GM19240 (cell line): ENCODE results near the gene PCSK4.

ENCODE experiments used
- DNase-seq: peaks from one replicate; pipeline ENCODE4 v3.0.0; 2011; ENCODE audit warnings: low spot score; ENCODE audit not compliant: insufficient read length

Gene PCSK4

DNA sequence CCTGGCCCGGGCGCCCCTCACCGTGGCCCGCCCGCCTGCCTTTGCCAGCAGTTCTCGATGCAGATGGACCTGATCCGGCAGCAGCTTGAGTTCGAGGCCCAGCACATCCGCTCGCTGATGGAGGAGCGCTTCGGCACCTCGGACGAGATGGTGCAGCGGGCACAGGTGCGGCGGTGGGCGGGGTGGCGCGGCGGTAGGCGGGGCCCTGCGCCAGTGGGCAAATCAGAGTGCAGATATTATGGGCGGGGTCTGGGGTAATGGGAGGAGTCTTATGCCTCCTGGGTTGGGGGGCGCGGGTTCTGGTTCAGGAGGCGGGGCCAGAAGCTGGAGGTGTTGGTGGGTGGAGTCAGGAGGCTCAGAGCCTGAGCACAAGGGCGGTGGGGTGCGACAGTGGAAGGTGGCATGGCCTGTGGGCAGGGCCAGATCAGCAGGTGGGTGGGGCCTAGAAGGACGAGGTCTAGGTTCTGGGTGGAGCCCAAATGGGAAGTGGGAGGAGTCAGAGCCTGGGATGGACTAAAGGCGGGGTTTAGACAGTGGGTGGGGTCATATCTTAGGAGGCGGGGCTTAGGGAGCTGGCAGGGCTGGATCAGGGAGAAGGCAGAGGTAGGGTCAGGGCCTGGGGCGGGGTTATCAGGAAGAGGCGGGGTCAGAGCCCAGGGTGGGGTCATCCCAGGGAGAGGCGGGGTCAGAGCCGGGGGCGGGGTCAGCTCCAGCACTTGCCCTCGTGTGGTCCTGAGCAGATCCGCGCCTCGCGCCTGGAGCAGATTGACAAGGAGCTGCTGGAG, 34.6 kb downstream of the PCSK4 start:
- DNase-seq = no peak

GRCh38 chr19:1455002-1455335, 35.2 kb downstream of the PCSK4 start:
- no peak for DNase-seq

DNA sequence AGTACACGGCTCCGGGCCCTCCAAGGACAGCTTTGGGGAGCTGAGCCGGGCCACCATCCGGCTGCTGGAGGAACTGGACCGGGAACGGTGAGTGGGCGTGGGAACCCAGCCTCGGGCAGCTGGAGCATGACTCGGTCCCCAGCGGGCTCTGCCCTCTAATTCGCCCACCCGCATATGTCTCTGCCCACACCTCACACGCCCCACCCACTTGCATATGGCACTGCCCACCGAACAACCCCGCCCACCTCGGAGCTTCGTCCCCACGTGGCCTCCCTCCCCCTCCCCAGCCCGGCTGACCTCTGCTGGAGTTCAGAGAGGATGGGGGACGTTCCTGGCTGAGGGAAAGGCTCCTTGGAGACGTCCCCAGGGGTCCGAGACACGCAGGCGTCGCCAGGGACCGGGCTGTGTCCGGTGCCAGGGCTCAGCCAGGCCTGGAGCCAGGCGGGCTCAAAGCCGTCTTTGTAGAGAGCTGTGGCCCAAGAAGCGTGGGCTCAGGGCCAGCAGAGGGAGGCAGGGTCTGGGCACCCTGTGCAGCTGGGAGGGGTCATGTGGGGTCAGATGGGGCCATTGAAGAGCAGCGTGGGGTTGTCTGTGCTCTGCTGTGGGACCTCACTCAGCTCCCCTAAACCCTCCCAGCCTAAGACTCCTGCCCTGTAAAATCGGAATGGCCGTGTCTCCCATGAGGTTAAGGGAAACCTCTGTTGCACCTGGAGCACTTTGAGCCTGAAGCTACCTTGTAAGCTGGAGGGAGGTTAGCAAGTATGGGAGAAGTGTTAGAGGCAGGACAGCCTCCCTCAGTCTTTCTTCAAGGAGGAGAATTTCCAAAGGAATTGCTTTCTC, 36.4 kb downstream of the PCSK4 start:
- no peak for DNase-seq

- no peak for DNase-seq
Observed at GRCh38 chr19:1452802-1453524, 37.2 kb downstream of the PCSK4 start.

- no peak for DNase-seq
Observed at GRCh38 chr19:1451916-1452801, 38.0 kb downstream of the PCSK4 start.

DNA sequence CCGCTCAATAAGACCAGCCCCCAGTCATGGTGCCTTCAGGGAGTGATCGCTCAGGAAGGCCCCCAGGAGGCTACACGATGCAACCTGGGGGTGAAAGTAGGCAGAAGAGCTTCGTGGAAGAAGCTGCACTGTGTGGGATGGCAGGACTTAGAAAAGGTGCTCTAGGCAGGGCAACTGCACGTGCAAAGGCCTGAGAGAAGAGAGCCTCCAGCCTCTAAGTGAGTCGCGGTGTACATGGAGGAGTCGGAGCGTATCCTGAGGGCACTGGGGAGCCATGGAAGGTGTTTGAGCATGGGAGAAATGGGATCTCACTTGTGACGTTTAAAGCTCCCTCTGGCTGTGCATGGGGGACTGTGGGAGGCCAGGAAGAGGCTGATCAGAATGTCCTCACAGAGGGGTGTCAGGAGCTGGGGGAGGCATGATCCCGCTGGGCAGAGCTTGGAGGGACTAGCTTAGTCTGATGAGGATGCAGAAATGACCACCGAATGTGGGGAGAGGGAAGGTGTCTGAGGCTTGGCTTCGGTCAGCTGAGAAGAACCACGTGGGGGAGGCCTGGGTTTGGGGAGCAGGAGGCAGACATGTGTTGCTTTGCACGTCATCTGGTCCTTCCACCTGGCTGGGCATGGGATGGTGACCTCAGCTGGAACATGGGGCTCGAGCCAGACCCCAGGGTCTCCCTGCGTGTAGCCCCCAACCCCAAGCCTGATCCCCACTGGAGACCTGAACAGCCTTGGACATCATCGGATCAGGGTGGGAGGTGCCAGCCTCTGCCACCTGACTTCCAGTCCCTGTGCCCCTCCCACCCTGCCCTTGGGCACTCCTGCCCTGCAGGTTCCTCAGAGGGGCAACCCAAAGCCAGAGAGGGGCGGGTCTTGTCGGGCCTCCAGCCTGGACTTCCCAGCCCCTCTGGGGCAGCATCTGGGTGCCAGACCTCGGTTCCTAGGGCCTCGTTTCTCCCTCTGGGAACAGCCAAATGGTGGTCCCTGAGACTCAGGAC, 39.1 kb downstream of the PCSK4 start:
- DNase-seq = no peak

GRCh38 chr19:1449467-1450442, 40.4 kb downstream of the PCSK4 start, which contains the start of gene APC2:
APC2 (plus strand) TSS chr19:1450121; CDS start chr19:1453002, 2,881 bp downstream.
- no peak for DNase-seq

GRCh38 chr19:1447944-1448343, 42.2 kb downstream of the PCSK4 start:
- no peak for DNase-seq

DNA sequence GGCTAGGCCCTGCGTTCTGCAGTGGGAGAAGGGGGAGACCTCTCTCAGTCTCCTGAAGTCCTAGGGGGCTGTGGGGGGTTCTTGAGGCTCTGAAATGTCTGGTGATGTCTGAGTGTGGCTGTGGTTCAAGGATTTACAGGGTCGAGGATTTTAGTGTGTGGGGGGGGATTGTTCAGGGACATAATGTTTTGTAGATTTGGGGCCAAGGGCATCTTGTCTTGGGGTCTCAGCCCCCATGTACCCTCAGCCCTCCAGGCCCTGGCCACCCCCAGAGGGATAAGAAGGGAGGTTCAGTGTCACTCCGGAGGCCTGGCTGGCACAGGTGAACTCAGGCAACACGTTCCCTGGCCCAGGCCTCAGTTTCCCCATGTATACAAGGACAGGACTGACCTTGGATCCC, 42.6 kb downstream of the PCSK4 start:
- DNase-seq = no peak

DNA sequence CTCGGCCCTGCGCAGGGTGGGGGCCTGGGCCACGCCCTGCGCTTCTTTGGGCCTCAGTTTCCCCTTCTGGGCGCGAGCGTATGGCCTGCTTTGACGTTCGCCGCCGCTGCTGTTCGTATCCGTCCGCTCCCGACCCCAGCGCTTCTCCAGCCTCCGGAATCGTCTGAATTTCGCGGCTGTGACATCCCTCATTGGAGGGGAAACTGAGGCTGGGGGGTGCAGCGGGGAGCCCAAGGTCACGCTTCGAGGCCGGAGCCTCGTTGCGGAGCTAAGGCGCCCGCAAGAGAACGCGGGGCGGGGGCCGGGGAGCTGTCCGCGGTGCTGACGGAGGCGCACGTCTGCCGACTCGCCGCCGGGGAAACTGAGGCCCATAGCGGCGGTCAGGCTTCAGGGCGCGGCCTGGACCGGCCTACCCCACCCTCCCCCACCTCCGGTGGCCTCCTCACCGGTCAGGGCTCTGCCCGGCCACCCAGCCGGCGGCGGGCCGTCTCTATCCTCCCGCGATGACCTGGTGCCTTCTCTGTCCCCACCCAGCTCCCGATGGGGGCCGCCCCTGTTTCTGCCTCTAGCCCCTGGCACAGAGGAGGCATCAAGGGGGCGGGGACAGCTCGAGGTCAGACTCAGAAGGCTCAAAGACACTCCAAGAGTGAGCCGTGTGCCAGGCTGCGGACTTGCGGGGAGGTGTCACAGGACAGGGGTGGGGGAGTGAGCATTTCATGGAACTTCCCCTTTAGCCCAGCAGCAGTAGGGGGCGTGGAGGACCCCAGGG, 43.3 kb downstream of the PCSK4 start:
- no peak for DNase-seq

DNA sequence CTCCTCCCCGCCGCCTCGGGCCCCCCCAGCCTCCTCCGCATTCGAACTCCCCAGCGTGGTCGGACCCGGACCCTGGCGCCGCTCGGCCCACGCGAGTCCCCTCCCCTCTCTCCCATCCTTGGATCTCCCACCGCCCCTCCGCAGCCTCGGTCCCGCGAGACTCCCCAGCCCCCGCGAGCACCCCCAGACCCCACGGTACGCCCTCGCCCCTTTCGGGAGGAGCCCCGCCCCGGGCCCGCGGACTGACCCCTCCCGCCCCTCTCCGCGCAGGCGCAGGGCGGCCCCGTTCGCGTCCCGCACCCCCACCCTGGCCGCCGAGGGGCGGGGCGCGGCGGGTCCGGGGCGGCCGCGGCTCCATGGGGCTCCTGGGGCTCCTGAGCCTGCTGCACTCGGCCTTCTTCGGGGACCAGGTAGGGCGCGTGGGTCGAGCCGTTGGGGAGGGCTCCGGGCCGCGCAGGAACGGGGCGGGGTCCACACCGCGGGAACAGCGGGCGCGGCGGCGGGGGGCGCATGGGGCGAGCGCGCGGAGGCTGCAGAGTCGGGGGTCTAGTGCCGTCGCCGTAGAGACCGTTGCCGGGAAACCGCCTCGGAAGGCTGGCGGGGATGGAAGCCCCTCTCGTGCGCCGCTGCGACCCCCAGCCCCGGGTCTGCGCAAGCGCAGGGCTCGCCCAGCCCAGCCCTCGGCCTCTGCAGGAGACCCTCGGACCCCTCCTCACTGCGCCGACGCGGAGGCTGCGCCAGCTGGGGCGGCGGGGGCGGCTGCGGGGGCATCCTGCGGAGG, 44.0 kb downstream of the PCSK4 start:
- DNase-seq = no peak

- DNase-seq = peak; percentile 94
Observed at GRCh38 chr19:1445185-1445931, 44.8 kb downstream of the PCSK4 start.

DNA sequence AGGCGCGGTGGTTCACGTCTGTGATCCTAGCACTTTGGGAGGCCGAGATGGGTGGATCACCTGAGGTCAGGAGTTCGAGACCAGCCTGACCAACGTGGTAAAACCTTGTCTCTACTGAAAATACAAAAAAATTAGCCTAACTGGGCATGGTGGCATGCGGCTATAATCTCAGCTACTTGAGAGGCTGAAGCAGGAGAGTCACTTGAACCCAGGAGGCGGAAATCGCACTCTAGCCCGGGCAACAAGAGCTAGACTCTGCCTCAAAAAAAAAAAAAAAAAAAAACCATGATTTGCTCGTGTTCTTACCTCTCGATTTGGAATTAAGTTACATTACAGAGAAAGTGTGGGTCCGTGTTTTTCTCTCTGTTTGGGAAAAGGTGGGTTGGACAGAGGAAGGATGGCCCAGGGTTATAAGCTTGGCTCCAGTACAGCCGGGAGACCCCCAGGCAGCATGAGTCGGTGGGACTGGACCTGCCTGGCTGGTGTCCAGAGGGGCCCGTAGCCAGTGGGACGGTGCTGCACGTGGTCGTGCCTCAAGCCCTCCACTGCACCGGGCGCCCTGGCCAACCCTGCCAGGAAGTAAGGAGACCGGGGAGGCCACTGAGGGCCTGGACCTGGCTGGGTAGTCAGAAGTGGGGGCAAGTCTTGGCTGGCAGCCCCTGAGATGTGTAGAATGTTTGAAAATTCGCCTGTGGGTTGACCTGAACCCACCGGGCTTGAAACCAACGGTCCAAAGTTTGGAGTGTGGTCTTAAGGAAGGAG, 48.3 kb downstream of the PCSK4 start:
- DNase-seq = no peak

DNA sequence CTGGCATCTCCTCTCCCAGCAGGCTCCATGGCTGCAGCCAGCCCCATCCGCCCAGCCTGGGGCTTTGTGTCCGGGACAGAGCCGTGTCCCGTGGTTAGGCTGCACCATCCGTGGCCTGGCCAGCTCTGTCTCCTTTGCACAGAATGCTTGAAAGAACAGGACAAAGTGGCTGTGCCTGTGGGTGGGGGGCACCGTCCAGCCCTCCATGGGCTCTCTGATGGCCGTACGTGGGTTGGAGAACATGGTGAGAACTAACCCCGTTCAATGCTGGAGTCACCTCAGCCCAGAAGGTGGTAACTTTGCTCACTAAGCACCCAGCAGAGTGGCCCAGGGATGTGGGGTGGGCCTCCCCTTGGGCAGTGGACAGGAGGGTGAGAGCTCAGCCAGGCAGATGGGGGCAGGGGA, 49.1 kb downstream of the PCSK4 start:
- DNase-seq = no peak

GRCh38 chr19:1440418-1440801, 49.7 kb downstream of the PCSK4 start:
- DNase-seq = no peak
